GM12872 (cell line): ENCODE data around the gene HLA-DMA.
A peak's percentile ranks its signal among the peaks of the same experiment; 100 is the strongest.

ENCODE experiments used
- TF ChIP-seq, protein P1 (sequence below): IDR thresholded peaks from 3 replicates; pipeline ENCODE4 v1.5.1; 2011; ENCODE audit warnings: low read depth, mild to moderate bottlenecking, low read length, moderate library complexity; ENCODE audit not compliant: insufficient read depth

Gene HLA-DMA

GRCh38 chr6:32949113-32949512 is 3.8 kb downstream of the HLA-DMA start:
- TF ChIP-seq, protein P1, sequence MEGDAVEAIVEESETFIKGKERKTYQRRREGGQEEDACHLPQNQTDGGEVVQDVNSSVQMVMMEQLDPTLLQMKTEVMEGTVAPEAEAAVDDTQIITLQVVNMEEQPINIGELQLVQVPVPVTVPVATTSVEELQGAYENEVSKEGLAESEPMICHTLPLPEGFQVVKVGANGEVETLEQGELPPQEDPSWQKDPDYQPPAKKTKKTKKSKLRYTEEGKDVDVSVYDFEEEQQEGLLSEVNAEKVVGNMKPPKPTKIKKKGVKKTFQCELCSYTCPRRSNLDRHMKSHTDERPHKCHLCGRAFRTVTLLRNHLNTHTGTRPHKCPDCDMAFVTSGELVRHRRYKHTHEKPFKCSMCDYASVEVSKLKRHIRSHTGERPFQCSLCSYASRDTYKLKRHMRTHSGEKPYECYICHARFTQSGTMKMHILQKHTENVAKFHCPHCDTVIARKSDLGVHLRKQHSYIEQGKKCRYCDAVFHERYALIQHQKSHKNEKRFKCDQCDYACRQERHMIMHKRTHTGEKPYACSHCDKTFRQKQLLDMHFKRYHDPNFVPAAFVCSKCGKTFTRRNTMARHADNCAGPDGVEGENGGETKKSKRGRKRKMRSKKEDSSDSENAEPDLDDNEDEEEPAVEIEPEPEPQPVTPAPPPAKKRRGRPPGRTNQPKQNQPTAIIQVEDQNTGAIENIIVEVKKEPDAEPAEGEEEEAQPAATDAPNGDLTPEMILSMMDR, result no peak

GRCh38 chr6:32947552-32948465 is 5.1 kb downstream of the HLA-DMA start:
- TF ChIP-seq, protein P1, result peak; percentile 82

DNA sequence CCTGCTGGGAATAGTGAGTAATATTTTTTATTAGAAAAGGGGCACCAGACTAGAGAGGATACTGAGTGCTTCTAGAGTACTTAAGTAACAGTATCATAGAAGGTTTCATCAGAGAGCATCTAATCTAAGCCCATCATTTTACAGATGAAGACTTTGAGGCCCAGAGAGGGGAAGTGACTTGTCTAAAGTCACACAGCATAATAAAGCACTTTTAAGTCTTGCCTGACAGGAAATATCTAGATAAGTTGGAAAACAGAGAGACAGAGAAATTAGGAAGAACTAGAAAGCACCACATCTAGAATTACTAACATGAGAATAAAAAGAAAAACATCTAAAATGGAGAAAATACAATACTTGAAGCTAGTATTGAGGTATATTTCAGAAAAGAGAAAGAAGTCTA is 6.0 kb downstream of the HLA-DMA start:
- TF ChIP-seq, protein P1, result no peak

- TF ChIP-seq, protein P1, result no peak
Measured at GRCh38 chr6:32945953-32946352, 6.9 kb downstream of the HLA-DMA start.

DNA sequence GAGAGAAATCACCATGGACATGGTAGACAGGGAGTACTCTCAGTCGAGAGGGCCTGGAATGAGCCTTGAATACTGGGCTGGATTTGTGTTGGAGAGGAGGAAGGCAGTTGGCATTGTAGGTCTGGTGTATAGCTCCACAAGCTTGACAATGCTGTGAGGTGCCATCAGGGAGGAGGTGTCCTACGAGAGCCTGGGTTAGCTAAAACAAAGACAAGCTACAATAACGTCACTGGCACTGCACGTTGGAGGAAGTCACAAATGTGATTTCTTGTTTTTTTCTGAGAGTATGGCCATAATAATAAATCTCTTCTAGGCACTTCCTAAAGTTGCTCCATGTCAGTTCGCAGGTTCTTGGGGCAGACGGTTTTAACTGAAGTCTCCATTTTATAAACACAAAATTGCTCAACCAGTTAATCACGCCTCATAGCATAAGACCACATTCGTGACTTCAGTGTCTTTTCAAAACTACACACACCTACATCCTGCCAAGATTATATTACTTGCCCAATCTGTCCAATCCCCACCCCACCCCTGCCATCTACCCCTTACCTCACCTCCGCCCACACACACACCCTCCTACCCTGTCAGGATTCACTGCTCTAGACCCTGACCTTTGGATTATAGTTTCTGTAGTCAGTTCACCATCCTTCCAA is 7.7 kb downstream of the HLA-DMA start:
- TF ChIP-seq, protein P1, result no peak

DNA sequence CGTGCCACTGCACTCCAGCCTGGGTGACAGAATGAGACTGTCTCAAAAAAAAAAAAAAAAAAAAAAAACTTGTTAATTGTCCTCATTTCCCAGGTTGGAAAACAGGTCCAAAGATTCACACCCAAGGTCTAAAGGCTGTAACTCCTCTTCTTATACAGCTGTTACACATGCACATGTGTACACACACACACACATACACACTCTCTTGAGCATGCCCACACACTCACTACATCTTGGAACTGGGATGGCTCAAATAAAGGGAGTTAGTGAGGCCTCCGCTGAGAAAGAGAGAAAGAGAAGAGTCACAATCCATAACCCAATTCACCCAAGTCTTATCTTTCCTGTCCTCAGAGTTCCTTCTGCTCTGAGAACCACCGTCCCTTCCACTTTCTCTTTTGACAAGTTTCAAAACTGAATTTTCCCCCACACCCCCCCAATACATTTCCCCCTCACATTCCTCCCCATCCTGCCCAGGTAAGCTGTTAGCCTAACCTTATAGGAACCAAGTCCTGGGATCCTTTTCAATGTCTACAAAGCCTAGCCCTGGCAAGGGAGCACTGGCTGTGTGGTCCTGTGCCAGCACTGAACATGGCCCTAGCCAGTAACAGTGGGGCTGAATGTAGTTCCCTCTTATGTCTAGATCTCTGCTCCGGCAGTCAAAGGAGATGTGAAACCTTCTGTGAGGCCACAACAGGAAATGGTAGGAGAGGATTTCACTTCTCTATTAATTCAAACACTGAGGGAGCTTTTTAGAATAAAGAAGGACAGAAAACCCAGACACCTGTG is 8.8 kb downstream of the HLA-DMA start:
- TF ChIP-seq, protein P1, result no peak

GRCh38 chr6:32941214-32941768 is 11.6 kb downstream of the HLA-DMA start:
- TF ChIP-seq, protein P1, result no peak
